ENCODE results near the gene CNFN.

CNFN gene

GRCh38 chr19:42410371-42410770, 20.3 kb upstream of the CNFN start:
- no peak for FAIRE-seq

GRCh38 chr19:42409477-42409876, 19.4 kb upstream of the CNFN start:
- no peak for FAIRE-seq
- no peak for DNase-seq (ENCODE audit: insufficient read length, low spot score)

More at GRCh38 chr19:42410371-42410770, 20.3 kb upstream of the CNFN start:
- DNase-seq (ENCODE audit: insufficient read length, low spot score) = no peak

- FAIRE-seq (no peak), DNase-seq (ENCODE audit: insufficient read length, low spot score) (no peak)
Observed at GRCh38 chr19:42407816-42408175, 17.7 kb upstream of the CNFN start.

- DNase-seq (ENCODE audit: insufficient read length, low spot score) = no peak
- no peak for FAIRE-seq
Observed at GRCh38 chr19:42407085-42407815, 17.2 kb upstream of the CNFN start.

- DNase-seq (ENCODE audit: insufficient read length, low spot score) (no peak), FAIRE-seq (no peak)
Observed at GRCh38 chr19:42406111-42406510, 16.0 kb upstream of the CNFN start.

- no peak for FAIRE-seq
- no peak for DNase-seq (ENCODE audit: insufficient read length, low spot score)
Observed at GRCh38 chr19:42403586-42403985, 13.5 kb upstream of the CNFN start.

GRCh38 chr19:42402376-42403116, 12.4 kb upstream of the CNFN start:
- no peak for FAIRE-seq
- no peak for DNase-seq (ENCODE audit: insufficient read length, low spot score)

- FAIRE-seq (peak; percentile 94), DNase-seq (ENCODE audit: insufficient read length, low spot score) (peak; percentile 76)
Observed at GRCh38 chr19:42401365-42402303, 11.5 kb upstream of the CNFN start.

- DNase-seq (ENCODE audit: insufficient read length, low spot score) = no peak
- no peak for FAIRE-seq
Observed at GRCh38 chr19:42400404-42400803, 10.3 kb upstream of the CNFN start.

GRCh38 chr19:42397263-42398166, 7.4 kb upstream of the CNFN start:
- FAIRE-seq (peak; percentile 48), DNase-seq (ENCODE audit: insufficient read length, low spot score) (no peak)

GRCh38 chr19:42396381-42397262, 6.5 kb upstream of the CNFN start:
- DNase-seq (ENCODE audit: insufficient read length, low spot score) = peak; percentile 100
- FAIRE-seq = peak; percentile 90

- no peak for FAIRE-seq
- no peak for DNase-seq (ENCODE audit: insufficient read length, low spot score)
Observed at GRCh38 chr19:42394751-42395150, 4.7 kb upstream of the CNFN start.

GRCh38 chr19:42392165-42392564, 2.1 kb upstream of the CNFN start:
- FAIRE-seq = no peak
- no peak for DNase-seq (ENCODE audit: insufficient read length, low spot score)

- FAIRE-seq (peak; percentile 48), DNase-seq (ENCODE audit: insufficient read length, low spot score) (no peak)
Observed at GRCh38 chr19:42388851-42389489, 1.1 kb downstream of the CNFN start.

GRCh38 chr19:42386974-42387707, 3.0 kb downstream of the CNFN start:
- DNase-seq (ENCODE audit: insufficient read length, low spot score) = peak; percentile 82
- peak; percentile 81 for FAIRE-seq

GRCh38 chr19:42380155-42380554, 9.9 kb downstream of the CNFN start:
- FAIRE-seq (no peak), DNase-seq (ENCODE audit: insufficient read length, low spot score) (no peak)

GRCh38 chr19:42378225-42379215, 11.6 kb downstream of the CNFN start:
- no peak for FAIRE-seq
- DNase-seq (ENCODE audit: insufficient read length, low spot score) = no peak

Data from HTR-8/SVneo (cell line).